Measurements from ENCODE around the gene H6PD. TPM values are rescaled to one million over a fixed set of nuclear protein-coding genes. Genes with fewer than 3 reads are reported as not detected.

Gene H6PD
- total and polyA plus RNA-seq, 2 experiments from 2014 or later = 1.2 to 4.7 TPM

DNA sequence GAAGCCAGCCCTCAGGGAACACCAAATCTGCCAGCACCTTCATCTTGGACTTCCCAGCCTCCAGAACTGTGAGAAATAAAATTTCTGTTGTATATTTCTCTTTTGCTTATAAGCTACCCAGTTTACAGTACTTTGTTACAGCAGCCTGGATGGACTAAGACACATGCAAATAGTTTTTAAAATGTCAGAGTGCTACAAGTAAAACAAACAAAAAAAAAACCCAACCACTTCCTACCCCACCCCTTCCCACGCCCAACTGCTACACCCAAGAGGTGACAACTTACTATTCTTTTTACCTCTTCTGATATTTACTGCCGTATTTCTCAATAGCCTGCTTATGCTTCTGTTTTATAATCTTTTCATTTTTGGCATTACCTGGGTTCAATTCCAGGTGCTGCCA is 49.5 kb downstream of the H6PD start (continued):
- TF ChIP-seq, protein P1, sequence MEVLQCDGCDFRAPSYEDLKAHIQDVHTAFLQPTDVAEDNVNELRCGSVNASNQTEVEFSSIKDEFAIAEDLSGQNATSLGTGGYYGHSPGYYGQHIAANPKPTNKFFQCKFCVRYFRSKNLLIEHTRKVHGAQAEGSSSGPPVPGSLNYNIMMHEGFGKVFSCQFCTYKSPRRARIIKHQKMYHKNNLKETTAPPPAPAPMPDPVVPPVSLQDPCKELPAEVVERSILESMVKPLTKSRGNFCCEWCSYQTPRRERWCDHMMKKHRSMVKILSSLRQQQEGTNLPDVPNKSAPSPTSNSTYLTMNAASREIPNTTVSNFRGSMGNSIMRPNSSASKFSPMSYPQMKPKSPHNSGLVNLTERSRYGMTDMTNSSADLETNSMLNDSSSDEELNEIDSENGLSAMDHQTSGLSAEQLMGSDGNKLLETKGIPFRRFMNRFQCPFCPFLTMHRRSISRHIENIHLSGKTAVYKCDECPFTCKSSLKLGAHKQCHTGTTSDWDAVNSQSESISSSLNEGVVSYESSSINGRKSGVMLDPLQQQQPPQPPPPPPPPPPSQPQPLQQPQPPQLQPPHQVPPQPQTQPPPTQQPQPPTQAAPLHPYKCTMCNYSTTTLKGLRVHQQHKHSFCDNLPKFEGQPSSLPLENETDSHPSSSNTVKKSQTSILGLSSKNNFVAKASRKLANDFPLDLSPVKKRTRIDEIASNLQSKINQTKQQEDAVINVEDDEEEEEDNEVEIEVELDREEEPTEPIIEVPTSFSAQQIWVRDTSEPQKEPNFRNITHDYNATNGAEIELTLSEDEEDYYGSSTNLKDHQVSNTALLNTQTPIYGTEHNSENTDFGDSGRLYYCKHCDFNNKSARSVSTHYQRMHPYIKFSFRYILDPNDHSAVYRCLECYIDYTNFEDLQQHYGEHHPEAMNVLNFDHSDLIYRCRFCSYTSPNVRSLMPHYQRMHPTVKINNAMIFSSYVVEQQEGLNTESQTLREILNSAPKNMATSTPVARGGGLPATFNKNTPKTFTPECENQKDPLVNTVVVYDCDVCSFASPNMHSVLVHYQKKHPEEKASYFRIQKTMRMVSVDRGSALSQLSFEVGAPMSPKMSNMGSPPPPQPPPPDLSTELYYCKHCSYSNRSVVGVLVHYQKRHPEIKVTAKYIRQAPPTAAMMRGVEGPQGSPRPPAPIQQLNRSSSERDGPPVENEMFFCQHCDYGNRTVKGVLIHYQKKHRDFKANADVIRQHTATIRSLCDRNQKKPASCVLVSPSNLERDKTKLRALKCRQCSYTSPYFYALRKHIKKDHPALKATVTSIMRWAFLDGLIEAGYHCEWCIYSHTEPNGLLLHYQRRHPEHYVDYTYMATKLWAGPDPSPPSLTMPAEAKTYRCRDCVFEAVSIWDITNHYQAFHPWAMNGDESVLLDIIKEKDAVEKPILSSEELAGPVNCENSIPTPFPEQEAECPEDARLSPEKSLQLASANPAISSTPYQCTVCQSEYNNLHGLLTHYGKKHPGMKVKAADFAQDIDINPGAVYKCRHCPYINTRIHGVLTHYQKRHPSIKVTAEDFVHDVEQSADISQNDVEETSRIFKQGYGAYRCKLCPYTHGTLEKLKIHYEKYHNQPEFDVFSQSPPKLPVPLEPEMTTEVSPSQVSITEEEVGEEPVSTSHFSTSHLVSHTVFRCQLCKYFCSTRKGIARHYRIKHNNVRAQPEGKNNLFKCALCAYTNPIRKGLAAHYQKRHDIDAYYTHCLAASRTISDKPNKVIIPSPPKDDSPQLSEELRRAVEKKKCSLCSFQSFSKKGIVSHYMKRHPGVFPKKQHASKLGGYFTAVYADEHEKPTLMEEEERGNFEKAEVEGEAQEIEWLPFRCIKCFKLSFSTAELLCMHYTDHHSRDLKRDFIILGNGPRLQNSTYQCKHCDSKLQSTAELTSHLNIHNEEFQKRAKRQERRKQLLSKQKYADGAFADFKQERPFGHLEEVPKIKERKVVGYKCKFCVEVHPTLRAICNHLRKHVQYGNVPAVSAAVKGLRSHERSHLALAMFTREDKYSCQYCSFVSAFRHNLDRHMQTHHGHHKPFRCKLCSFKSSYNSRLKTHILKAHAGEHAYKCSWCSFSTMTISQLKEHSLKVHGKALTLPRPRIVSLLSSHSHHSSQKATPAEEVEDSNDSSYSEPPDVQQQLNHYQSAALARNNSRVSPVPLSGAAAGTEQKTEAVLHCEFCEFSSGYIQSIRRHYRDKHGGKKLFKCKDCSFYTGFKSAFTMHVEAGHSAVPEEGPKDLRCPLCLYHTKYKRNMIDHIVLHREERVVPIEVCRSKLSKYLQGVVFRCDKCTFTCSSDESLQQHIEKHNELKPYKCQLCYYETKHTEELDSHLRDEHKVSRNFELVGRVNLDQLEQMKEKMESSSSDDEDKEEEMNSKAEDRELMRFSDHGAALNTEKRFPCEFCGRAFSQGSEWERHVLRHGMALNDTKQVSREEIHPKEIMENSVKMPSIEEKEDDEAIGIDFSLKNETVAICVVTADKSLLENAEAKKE (CRISPR knock-in tag; IDR thresholded peaks at IDR 0.05) = no peak

DNA sequence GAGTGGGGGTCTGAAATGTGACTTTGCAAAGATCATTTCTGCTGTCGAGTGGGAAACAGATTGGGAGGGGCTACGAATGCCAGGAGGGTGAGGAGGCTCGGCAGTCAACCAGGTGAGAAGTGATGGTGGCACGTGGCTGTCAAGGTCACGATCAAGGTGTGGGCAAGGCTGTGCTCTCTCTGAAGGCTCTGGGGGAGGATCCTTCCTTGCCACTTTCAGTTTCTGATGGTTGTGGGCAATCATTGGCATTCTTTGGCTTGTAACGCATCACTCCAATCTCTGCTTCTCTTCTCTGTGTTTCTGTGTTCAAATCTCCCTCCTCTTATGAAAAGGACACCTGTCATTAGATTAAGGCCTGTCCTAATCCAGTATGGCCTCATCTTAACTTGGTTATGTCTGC is 52.0 kb downstream of the H6PD start:
- Histone ChIP-seq H3K4me1 (ENCODE audit: insufficient read depth) (no peaks in the 10 kb centered on the region), H2AFZ (no peak overlapping the region), H3K4me3 (no peak overlapping the region), H3K79me2 (replicated peaks; ENCODE audit: insufficient read depth) (no peaks in the 10 kb centered on the region), H3K27me3 (ENCODE audit: insufficient read depth) (peaks cover 5% of the 10 kb centered on the region), H3F3A (replicated peaks; ENCODE audit: low read depth) (0 out of 2 replicates have a peak, but pooled peaks cover under 1% of the 10 kb centered on the region), H3K36me3 (ENCODE audit: insufficient read depth) (no peaks in the 10 kb centered on the region), H3K27ac (ENCODE audit: low read depth) (no peak overlapping the region), H3K9me2 (ENCODE audit: insufficient read depth) (no peaks in the 10 kb centered on the region), H3K4me2 (no peak overlapping the region), H4K20me1 (replicated peaks; ENCODE audit: insufficient read depth) (no peaks in the 10 kb centered on the region)
- Mint-ChIP-seq H3K9me3 (peaks cover 34% of the 10 kb centered on the region), H3K27me3 (ENCODE audit: insufficient read depth, low read depth, poor library complexity) (peaks cover 2% of the 10 kb centered on the region), H3K4me3 (no peak overlapping the region), H3K4me1 (no peaks in the 10 kb centered on the region), H3K27ac (no peak overlapping the region), H3K36me3 (ENCODE audit: low read depth) (peaks cover 4% of the 10 kb centered on the region; the same call in 1 of the 3 replicates)
- no peak for DNase-seq (ENCODE audit: low spot score)
- no peak for ATAC-seq
- TF ChIP-seq STAT1 (IDR thresholded peaks at IDR 0.05; ENCODE audit: unreplicated experiment) (no peak), CREB1 (CRISPR knock-in tag; IDR thresholded peaks at IDR 0.05; ENCODE audit: low read depth) (no peak), EZH2phosphoT487 (IDR thresholded peaks at IDR 0.05; ENCODE audit: unreplicated experiment) (no peak), ZNF114 (CRISPR knock-in tag; IDR thresholded peaks at IDR 0.05) (no peak), EZH2 (IDR thresholded peaks at IDR 0.05; ENCODE audit: low read depth, unreplicated experiment) (no peak)
- TF ChIP-seq, protein P2, sequence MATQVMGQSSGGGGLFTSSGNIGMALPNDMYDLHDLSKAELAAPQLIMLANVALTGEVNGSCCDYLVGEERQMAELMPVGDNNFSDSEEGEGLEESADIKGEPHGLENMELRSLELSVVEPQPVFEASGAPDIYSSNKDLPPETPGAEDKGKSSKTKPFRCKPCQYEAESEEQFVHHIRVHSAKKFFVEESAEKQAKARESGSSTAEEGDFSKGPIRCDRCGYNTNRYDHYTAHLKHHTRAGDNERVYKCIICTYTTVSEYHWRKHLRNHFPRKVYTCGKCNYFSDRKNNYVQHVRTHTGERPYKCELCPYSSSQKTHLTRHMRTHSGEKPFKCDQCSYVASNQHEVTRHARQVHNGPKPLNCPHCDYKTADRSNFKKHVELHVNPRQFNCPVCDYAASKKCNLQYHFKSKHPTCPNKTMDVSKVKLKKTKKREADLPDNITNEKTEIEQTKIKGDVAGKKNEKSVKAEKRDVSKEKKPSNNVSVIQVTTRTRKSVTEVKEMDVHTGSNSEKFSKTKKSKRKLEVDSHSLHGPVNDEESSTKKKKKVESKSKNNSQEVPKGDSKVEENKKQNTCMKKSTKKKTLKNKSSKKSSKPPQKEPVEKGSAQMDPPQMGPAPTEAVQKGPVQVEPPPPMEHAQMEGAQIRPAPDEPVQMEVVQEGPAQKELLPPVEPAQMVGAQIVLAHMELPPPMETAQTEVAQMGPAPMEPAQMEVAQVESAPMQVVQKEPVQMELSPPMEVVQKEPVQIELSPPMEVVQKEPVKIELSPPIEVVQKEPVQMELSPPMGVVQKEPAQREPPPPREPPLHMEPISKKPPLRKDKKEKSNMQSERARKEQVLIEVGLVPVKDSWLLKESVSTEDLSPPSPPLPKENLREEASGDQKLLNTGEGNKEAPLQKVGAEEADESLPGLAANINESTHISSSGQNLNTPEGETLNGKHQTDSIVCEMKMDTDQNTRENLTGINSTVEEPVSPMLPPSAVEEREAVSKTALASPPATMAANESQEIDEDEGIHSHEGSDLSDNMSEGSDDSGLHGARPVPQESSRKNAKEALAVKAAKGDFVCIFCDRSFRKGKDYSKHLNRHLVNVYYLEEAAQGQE (IDR thresholded peaks at IDR 0.05; ENCODE audit: unreplicated experiment) = no peak
